ENCODE results near the gene SPTBN1. TPM values are rescaled to one million over a fixed set of nuclear protein-coding genes. Genes with fewer than 3 reads are reported as not detected.

The SPTBN1 gene
- total and polyA plus RNA-seq, 2 of the 13 experiments (the other 11 are each of a cell fraction or from before 2014, with no cell fraction given) = 123 to 299 TPM

DNA sequence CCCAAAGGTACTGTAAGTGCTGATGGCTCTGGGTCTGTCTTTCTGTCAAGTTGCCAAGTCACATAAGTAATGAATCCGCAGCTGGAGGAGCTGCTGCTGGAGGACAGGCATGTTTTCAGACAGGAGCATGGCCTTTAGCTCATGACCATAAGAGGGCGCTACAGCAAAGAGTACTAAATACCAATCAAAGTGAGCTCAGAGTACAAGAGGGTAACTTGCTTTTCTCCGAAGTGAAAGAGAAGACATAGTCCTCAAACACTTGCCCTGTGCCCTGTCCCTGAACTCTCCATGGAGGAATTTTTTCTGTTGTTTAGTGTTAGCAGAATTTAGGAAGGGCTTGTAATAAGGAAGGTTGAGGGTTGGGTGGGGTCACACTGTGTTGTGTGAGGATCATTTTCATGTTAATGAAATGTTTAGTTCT is 209.3 kb downstream of the SPTBN1 start (continued):
- TF ChIP-seq FOXK2 (IDR thresholded peaks at IDR 0.05) = no peak
- no peak for TF ChIP-seq ZBTB7B (CRISPR knock-in tag; IDR thresholded peaks at IDR 0.05)
- 0 out of 2 replicates have a peak, but pooled peaks have one; percentile 13 for TF ChIP-seq ISL2 (CRISPR knock-in tag; IDR thresholded peaks at IDR 0.05)
- no peak for TF ChIP-seq FOXC1 (CRISPR knock-in tag; IDR thresholded peaks at IDR 0.05; ENCODE audit: borderline replicate concordance)
- TF ChIP-seq AGO1 (IDR thresholded peaks at IDR 0.05; ENCODE audit: low read depth, low read length, poor library complexity, severe bottlenecking) = no peak
- no peak for TF ChIP-seq ZNF556 (CRISPR knock-in tag; IDR thresholded peaks at IDR 0.05; ENCODE audit: borderline replicate concordance)
- TF ChIP-seq CCAR2 (optimal IDR thresholded peaks at IDR 0.05; ENCODE audit: low read depth, low read length) = peak; percentile 24
- no peak for TF ChIP-seq ZNF253 (CRISPR knock-in tag; IDR thresholded peaks at IDR 0.05; ENCODE audit: borderline replicate concordance)
- no peak for TF ChIP-seq ZNF264 (CRISPR knock-in tag; IDR thresholded peaks at IDR 0.05)
- no peak for TF ChIP-seq FOXA1 (IDR thresholded peaks at IDR 0.05)
- TF ChIP-seq FOXA1 (CRISPR knock-in tag; IDR thresholded peaks at IDR 0.05) = no peak
- TF ChIP-seq, protein P1, sequence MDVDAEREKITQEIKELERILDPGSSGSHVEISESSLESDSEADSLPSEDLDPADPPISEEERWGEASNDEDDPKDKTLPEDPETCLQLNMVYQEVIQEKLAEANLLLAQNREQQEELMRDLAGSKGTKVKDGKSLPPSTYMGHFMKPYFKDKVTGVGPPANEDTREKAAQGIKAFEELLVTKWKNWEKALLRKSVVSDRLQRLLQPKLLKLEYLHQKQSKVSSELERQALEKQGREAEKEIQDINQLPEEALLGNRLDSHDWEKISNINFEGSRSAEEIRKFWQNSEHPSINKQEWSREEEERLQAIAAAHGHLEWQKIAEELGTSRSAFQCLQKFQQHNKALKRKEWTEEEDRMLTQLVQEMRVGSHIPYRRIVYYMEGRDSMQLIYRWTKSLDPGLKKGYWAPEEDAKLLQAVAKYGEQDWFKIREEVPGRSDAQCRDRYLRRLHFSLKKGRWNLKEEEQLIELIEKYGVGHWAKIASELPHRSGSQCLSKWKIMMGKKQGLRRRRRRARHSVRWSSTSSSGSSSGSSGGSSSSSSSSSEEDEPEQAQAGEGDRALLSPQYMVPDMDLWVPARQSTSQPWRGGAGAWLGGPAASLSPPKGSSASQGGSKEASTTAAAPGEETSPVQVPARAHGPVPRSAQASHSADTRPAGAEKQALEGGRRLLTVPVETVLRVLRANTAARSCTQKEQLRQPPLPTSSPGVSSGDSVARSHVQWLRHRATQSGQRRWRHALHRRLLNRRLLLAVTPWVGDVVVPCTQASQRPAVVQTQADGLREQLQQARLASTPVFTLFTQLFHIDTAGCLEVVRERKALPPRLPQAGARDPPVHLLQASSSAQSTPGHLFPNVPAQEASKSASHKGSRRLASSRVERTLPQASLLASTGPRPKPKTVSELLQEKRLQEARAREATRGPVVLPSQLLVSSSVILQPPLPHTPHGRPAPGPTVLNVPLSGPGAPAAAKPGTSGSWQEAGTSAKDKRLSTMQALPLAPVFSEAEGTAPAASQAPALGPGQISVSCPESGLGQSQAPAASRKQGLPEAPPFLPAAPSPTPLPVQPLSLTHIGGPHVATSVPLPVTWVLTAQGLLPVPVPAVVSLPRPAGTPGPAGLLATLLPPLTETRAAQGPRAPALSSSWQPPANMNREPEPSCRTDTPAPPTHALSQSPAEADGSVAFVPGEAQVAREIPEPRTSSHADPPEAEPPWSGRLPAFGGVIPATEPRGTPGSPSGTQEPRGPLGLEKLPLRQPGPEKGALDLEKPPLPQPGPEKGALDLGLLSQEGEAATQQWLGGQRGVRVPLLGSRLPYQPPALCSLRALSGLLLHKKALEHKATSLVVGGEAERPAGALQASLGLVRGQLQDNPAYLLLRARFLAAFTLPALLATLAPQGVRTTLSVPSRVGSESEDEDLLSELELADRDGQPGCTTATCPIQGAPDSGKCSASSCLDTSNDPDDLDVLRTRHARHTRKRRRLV (CRISPR knock-in tag; IDR thresholded peaks at IDR 0.05) = no peak
- TF ChIP-seq, protein P2, sequence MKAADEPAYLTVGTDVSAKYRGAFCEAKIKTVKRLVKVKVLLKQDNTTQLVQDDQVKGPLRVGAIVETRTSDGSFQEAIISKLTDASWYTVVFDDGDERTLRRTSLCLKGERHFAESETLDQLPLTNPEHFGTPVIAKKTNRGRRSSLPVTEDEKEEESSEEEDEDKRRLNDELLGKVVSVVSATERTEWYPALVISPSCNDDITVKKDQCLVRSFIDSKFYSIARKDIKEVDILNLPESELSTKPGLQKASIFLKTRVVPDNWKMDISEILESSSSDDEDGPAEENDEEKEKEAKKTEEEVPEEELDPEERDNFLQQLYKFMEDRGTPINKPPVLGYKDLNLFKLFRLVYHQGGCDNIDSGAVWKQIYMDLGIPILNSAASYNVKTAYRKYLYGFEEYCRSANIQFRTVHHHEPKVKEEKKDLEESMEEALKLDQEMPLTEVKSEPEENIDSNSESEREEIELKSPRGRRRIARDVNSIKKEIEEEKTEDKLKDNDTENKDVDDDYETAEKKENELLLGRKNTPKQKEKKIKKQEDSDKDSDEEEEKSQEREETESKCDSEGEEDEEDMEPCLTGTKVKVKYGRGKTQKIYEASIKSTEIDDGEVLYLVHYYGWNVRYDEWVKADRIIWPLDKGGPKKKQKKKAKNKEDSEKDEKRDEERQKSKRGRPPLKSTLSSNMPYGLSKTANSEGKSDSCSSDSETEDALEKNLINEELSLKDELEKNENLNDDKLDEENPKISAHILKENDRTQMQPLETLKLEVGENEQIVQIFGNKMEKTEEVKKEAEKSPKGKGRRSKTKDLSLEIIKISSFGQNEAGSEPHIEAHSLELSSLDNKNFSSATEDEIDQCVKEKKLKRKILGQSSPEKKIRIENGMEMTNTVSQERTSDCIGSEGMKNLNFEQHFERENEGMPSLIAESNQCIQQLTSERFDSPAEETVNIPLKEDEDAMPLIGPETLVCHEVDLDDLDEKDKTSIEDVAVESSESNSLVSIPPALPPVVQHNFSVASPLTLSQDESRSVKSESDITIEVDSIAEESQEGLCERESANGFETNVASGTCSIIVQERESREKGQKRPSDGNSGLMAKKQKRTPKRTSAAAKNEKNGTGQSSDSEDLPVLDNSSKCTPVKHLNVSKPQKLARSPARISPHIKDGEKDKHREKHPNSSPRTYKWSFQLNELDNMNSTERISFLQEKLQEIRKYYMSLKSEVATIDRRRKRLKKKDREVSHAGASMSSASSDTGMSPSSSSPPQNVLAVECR (CRISPR knock-in tag; IDR thresholded peaks at IDR 0.05; ENCODE audit: borderline replicate concordance) = no peak
- TF ChIP-seq, protein P3, sequence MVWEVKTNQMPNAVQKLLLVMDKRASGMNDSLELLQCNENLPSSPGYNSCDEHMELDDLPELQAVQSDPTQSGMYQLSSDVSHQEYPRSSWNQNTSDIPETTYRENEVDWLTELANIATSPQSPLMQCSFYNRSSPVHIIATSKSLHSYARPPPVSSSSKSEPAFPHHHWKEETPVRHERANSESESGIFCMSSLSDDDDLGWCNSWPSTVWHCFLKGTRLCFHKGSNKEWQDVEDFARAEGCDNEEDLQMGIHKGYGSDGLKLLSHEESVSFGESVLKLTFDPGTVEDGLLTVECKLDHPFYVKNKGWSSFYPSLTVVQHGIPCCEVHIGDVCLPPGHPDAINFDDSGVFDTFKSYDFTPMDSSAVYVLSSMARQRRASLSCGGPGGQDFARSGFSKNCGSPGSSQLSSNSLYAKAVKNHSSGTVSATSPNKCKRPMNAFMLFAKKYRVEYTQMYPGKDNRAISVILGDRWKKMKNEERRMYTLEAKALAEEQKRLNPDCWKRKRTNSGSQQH (CRISPR knock-in tag; IDR thresholded peaks at IDR 0.05; ENCODE audit: low read depth) = no peak
- TF ChIP-seq, protein P4, sequence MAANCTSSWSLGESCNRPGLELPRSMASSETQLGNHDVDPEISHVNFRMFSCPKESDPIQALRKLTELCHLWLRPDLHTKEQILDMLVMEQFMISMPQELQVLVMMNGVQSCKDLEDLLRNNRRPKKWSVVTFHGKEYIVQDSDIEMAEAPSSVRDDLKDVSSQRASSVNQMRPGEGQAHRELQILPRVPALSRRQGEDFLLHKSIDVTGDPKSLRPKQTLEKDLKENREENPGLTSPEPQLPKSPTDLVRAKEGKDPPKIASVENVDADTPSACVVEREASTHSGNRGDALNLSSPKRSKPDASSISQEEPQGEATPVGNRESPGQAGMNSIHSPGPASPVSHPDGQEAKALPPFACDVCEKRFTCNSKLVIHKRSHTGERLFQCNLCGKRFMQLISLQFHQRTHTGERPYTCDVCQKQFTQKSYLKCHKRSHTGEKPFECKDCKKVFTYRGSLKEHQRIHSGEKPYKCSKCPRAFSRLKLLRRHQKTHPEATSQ (CRISPR knock-in tag; IDR thresholded peaks at IDR 0.05; ENCODE audit: borderline replicate concordance) = peak; percentile 67; the same call in 1 of the 2 replicates
- TF ChIP-seq AKAP8 (CRISPR knock-in tag; IDR thresholded peaks at IDR 0.05) = no peak
- TF ChIP-seq, protein P5, sequence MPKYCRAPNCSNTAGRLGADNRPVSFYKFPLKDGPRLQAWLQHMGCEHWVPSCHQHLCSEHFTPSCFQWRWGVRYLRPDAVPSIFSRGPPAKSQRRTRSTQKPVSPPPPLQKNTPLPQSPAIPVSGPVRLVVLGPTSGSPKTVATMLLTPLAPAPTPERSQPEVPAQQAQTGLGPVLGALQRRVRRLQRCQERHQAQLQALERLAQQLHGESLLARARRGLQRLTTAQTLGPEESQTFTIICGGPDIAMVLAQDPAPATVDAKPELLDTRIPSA (CRISPR knock-in tag; IDR thresholded peaks at IDR 0.05; ENCODE audit: borderline replicate concordance) = no peak
